HG02642 (cell line): ENCODE results near the gene GMFB.

Experiments
- ATAC-seq: cut with Tn5 transposase; IDR thresholded peaks from one replicate; pipeline ENCODE4 v1.9.1; 2021; ENCODE audit warnings: mild to moderate bottlenecking; ENCODE audit not compliant: unreplicated experiment, poor library complexity

GMFB gene

GRCh38 chr14:54488646-54489317 lies at the start of gene GMFB:
Gene GMFB (minus strand): TSS chr14:54488980. CDS start chr14:54488927, 53 bp downstream.
- ATAC-seq, result peak; percentile 93

GRCh38 chr14:54538055-54538454 lies 49.3 kb upstream of the GMFB start:
- no peak for ATAC-seq

- no peak for ATAC-seq
Measured at GRCh38 chr14:54537651-54538050, 48.9 kb upstream of the GMFB start.

- ATAC-seq, result no peak
Measured at GRCh38 chr14:54535646-54536045, 46.9 kb upstream of the GMFB start.

- no peak for ATAC-seq
Measured at GRCh38 chr14:54535126-54535525, 46.3 kb upstream of the GMFB start.

GRCh38 chr14:54533100-54533499 lies 44.3 kb upstream of the GMFB start:
- ATAC-seq, result no peak

- peak; percentile 97 for ATAC-seq
Measured at GRCh38 chr14:54532111-54533012, 43.6 kb upstream of the GMFB start.

- no peak for ATAC-seq
Measured at GRCh38 chr14:54529811-54530210, 41.0 kb upstream of the GMFB start.

GRCh38 chr14:54528973-54529372 lies 40.2 kb upstream of the GMFB start:
- no peak for ATAC-seq

- no peak for ATAC-seq
Measured at GRCh38 chr14:54524410-54524809, 35.6 kb upstream of the GMFB start.

GRCh38 chr14:54516709-54517108 lies 27.9 kb upstream of the GMFB start:
- no peak for ATAC-seq

- ATAC-seq, result no peak
Measured at GRCh38 chr14:54515670-54516069, 26.9 kb upstream of the GMFB start.

- no peak for ATAC-seq
Measured at GRCh38 chr14:54512393-54512792, 23.6 kb upstream of the GMFB start.

- peak; percentile 98 for ATAC-seq
Measured at GRCh38 chr14:54509546-54510501, 21.0 kb upstream of the GMFB start, which contains the start of gene CGRRF1. Gene CGRRF1 (plus strand): TSS chr14:54509906. CDS start chr14:54509960, 54 bp downstream.

- no peak for ATAC-seq
Measured at GRCh38 chr14:54503486-54503885, 14.7 kb upstream of the GMFB start.

GRCh38 chr14:54502602-54503001 lies 13.8 kb upstream of the GMFB start:
- no peak for ATAC-seq

GRCh38 chr14:54501480-54501879 lies 12.7 kb upstream of the GMFB start:
- ATAC-seq, result no peak

GRCh38 chr14:54500744-54501143 lies 12.0 kb upstream of the GMFB start:
- no peak for ATAC-seq

- ATAC-seq, result no peak
Measured at GRCh38 chr14:54498579-54498978, 9.8 kb upstream of the GMFB start.

GRCh38 chr14:54498095-54498531 lies 9.3 kb upstream of the GMFB start:
- ATAC-seq, result no peak
